Cardiac septum (tissue), 1 donor: ENCODE data around the gene FAM227B. TPM values are rescaled to one million over a fixed set of nuclear protein-coding genes. Genes with fewer than 3 reads are reported as not detected.
"Not testable (repeated sequence)": the region's sequence is repeated elsewhere in the genome, so short reads cannot be mapped to it uniquely, and the experiment has no call there.

Experiments
- DNase-seq: peaks from one replicate; pipeline ENCODE4 v3.0.0-alpha.2; 2020; ENCODE audit warnings: low spot score
- intact Hi-C: fragments of 100-400 bp; cut with DNase I; formaldehyde crosslinking; loops from one replicate; pipeline ENCODE4 v1.14.0; 2022
- long read RNA-seq: library from polyadenylated mRNA; unstranded; transcript quantifications from one replicate; pipeline ENCODE4 v2.0.0, GENCODE V29; 2021
- total RNA-seq: library from RNA; stranded (reverse); fragmentation: NEBNext Ultra II Directional; extraction: Animal tissue kit (Norgen Biotek cat#: 25700); gene quantifications from one replicate; pipeline ENCODE4 v1.2.1, GENCODE V29; 2021
- donor health status: DM: no; HTN: no; CAD: no.

FAM227B gene, protein sequence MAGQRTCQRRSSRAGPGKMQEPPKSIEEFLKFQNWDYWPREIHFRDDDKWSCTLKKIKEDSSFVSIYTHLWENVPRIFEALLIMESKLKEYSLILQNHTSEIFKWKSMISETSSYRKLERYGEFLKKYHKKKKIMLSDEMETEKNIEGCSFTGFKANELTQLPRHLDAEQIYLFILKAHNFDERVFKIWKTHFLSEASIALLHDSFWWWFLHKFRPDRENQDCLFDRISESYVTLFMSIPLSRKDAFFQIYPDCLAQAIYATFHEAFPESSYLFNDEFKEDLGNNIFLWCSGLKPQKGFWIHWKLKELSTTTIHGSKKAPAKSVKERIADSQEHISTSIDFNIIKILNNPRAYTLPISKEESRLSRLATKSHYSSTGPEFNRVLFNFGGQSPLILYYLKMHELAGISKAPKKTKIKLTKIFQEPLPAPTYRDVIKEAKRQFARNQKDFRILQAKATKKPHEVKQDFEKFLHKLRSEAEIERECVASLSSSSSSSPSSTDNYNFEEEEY
- total RNA-seq, result 11.5 TPM
- long read RNA-seq, partial matches to known transcripts, result 2 of 20 reads
- long read RNA-seq, other reads (novel, unspliced or antisense), result 18 of 20 reads

DNA sequence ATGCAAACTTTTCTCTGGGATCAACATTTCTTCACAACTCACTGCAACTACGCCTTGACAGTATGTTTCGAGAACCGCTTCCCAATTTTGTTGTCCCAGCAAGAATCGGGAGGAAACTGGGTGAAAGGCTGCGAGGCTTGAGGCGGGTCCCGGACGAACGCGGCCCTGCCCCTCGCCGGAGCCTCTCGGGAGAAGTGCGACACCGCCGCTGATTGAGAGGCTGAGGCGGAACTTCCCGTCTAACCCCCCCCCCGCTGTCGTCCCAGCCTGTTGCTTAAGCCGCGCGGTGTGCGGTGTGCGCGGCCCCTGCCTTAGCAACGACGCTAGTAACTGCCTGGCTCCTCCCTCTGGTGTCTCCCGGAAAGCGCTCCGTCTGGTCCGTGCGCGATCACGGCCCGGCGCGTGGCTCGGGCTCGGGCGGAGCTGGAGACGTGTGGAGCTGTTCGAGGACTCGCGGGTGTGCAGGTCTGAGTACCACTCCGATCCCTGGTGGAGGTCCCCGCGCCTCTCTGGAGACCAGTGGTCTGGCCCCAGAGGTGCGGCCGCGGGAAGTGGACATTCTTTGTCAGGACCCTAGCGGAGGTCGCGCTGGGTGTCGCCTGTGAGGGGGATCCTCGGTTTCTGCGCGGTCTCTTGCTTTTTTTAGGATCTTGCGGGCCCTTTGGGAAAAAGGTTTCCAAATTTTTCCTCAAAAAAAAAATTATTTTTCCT, at the start of gene FAM227B, which contains the start of gene DTWD1:
Gene FAM227B, minus strand, starts transcription at position 161 of the 711 bp plus-strand sequence. CDS start 5,647 bp downstream, outside the sequence.
Gene DTWD1, plus strand, starts transcription at position 391 of the 711 bp plus-strand sequence. CDS start 4,120 bp downstream, outside the sequence.
- intact Hi-C loops, result loop anchor here (2.0 to 5.0 kb wide), 2 partner anchors 379 to 466 kb away; partner anchors contain the start of gene COPS2
- peak; percentile 98 for DNase-seq

DNA sequence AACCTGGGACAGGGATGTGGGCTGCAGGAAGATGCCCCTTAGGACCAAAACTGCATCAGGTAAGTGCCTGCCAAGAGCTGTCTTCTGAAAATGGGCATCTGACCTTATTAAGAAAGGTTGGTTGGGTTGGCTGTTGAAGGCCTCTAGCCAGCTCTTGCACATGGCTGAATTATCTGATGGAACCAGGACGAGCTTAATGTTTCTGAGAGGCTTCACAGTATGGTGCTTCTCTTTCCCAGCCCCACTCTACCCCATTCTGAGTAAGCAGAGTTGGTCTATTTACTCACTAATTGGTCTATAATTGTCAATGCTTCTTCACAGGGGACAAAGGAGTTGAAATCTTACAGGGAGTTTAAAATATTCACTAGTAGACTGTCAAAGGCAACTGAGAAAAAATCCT, 48.7 kb upstream of the FAM227B start:
- intact Hi-C loops, result no loop called here
- no peak for DNase-seq

DNA sequence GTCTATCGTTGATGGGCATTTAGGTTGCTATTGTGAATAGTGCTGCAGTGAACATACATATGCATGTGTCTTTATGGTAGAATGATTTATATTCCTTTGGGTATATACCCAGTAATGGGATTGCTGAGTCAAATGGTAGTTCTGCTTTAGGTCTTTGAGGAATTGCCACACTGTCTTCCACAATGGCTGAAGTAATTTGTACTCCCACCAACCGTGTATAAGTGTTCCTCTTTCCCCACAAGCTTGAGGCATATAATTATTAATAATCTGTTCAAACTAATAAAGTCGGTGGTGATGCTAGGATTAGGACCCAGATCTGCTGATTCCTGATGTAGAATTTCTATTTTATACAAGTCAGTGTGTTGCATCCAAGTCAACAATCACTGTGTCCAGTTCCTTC, 45.9 kb upstream of the FAM227B start:
- intact Hi-C loops, DNase-seq: not testable (repeated sequence)

DNA sequence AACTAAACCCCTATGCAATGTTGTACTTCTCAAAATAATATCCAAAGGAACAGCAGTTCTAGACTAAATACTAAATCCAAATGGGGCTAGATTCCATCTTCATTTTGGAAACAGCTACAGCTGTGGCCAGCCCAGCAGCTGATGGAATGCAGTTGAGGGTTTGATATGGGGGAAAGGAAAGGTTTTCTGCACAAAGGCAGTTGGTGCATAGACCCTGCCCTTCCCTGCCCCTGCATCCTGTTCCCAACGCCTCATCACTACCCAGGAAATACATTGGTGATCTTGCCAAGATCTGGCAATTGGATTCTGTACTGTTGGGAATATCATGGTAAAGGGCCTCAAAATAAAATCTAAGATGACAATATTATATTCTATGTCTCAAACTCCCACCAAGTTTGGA, 44.1 kb upstream of the FAM227B start:
- DNase-seq, result no peak
- intact Hi-C loops, result no loop called here

DNA sequence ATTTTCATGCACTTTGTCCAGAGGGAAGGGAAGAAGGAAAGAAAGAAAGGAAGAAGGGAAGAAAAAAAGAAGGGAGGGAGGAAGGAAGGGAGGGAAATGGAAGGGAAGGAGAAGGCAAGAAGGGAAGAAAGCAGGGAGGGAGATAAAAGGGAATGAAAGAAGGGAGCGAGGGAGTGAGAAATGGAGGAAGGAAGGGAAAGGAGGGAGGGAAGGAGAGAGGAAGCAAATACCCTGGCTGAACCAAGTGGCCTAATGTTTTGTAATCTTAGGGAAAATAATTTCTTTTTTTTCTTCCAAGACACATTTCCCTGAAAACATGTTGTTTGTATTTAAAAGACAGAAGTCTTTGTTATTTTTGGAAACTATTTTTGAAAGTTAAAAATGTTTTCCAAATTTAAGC, 36.1 kb upstream of the FAM227B start:
- no peak for DNase-seq
- intact Hi-C loops, result no loop called here

DNA sequence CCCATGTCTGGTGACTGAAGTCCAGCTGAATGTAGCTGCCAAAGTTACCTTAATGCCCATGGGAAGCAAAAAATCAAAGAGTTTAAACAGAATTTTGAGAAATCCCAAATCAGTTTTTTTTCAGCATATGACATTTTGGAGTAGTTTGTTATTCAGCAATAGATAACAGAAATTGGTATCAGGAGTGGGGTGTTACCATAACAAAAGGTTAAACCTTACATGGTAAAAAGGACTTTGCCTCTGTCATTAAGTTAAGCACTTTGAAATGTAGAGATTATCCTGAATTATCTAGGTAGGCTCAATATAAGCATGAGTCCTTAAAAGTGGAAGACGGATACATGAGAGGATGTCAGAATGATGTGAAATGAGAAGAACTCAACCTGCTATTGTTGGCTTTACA, 32.3 kb upstream of the FAM227B start:
- intact Hi-C loops, result no loop called here
- DNase-seq, result no peak

DNA sequence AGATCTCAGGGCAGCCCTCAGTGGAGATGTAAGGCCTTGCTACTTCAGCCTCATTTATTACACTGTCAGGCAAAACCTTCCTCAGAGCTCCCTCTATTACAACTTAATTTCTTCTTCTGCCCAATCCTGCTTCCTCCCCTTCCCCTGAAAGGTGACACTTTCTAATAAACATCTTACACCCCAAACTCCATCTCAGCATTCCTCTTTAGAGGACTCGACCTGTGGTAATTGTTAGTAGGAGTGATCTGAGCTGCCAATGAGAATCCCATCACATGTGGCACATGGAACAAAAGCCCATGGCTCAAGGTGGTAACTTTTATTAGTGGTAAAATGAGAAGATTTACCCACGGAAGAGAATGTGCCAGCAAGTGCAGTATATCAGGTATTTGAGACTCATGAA, 30.1 kb upstream of the FAM227B start:
- intact Hi-C loops, result no loop called here
- DNase-seq, result no peak

DNA sequence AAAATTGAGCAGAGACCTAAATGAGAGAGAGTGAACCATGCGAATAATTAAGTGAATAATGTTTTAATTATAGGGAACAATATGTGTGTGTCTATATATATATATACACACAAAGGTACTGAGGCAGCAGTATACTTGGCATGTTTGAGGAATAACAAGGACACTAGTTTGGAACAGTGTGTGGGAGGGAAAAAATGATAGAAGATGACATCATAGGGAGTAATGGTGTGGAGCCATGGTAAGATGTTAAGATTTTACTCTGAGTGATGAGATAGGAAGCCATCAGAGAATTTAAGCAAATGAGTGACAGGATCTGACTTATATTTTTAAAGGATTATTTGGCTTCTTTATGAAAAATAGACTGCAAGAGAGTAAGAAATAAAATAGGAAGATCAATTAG, 29.4 kb upstream of the FAM227B start:
- intact Hi-C loops, result no loop called here

DNA sequence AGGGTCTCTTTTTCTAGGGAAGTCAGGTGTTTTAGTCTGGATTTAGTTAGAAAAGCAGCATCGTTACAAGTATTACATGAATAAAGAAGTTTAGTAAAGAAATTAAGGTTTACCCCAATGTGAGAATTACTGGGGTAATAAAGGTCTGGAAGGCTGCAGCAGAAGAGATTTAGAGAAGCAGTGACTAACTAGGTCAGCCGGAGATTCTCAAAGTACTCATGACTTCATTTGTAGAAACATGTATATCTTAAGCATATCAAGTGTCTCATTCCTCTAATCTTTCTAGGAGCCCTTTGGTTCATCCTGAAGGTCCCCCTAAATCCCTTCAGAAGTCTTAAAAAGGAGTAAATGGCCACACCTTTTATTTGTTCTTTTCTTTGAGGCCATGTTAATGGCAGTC, 26.3 kb upstream of the FAM227B start:
- no peak for DNase-seq
- intact Hi-C loops, result no loop called here

More for the DNA sequence above, 29.4 kb upstream of the FAM227B start:
- no peak for DNase-seq

DNA sequence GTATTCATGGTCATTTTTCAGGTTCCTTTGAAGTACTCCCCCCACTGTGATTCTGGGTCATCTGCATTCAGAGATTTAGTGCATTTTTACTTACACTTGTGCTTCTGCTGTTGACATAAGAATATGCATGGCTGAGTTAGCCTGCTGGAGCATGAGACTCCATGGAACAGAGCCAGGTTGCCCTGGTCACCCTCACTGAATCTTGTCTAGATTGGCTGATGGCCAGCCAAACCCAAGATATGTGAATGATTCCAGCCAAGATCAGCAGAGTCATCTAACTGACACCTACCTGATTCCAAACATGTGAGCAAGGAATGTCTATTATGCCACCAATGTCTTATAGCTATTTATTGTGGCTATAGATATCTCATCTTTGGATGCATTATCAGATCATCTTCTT, 25.3 kb upstream of the FAM227B start:
- no peak for DNase-seq
- intact Hi-C loops, result no loop called here

DNA sequence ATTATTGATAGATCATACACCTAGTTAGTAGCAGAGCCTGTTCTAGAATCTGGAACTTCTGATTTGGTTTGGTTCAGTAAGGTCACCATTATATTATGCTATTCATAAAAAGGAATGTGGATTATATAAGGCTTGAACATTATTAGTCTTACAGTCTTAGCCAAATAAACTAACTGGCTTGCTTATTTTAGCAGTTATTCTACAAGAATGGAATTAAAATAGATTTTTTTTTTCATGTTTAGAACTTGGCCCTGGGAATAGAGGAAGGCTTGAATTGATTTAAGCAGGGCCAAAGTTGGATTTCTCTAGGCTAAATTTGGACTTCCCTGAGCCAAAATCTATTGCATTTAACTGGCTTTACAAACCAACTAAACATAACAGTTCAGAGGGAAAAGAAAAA, 24.7 kb upstream of the FAM227B start:
- DNase-seq, result no peak
- intact Hi-C loops, result no loop called here

DNA sequence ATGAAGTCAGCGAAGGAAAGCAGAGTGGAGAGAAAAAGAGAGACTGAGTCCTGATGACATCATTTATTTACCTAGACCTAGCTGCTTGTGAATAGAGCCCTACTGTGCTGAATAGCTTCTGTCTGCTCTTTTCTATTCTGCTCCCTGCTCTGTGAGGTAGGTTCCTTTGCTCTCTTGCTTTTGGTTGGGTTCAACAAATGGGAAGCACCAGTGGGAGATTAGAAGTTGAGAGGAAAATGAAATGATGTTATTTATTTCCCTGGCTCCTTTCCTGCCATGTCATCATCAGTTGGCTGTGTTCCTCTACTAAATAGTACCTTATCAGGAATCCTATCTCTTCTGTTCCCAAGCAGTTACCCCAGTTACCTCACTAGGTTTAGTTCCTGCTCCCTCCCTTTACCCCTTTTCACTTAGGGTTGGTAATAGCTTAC, 23.8 kb upstream of the FAM227B start:
- intact Hi-C loops, result no loop called here
- DNase-seq, result no peak

DNA sequence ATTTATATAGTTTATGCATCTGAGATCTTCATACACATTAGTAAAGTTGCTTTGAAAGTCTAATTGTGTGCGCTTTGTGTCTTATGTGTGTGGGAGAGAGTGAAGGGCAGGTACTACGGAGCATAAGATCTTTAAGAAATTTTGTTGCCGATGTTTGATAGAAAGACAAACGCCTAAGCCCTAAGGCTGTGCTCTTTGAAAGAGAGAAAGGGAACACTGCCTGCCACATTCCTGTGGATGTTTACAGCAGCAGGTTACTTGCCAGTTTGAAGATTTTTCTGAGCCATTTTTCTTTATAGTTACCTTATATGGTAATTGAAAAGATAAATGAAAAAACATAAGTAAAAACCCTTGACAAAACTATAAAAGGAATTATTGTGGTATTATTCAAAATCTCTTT, 17.2 kb upstream of the FAM227B start:
- intact Hi-C loops, result no loop called here
- DNase-seq, result no peak

DNA sequence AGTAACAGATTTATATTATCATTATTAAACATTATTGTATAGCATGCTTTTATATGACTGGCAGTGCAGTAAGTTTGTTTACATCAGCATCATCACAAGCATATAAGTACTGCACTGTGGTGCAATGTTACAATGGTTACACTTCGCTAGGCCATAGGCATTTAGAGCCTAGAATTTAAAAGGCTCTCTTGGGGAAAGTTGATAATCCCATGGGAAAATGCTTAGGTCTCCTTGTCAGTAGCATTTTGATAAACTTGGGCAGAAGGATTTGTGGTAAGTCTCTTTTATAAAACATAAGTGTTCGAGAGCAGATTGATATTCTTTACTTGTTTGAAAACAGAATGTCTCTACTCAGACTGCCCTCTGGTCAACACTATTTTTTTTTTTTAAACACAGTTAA, 7.8 kb upstream of the FAM227B start:
- intact Hi-C loops, result no loop called here
- no peak for DNase-seq

DNA sequence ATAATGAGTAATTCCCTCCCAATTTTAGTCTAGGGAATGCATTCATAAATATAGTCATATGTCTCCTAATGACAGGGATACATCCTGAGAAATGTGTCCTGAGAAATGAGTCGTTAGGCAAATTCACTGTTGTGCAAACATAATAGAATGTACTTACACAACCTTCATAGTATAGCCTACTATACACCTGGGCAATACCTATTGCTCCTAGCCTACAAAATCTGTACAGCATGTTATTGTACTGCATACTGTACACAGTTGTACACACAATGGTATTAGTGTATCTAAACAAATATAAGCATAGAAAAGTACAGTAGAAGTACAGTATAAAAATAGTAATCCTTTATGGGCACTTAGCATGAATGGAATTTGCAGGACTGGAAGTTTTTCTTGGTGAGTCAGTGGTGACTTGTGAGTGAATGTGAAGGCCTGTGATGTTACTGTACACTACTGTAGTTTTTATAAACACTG, 6.8 kb upstream of the FAM227B start:
- no peak for DNase-seq
- intact Hi-C loops, result no loop called here

DNA sequence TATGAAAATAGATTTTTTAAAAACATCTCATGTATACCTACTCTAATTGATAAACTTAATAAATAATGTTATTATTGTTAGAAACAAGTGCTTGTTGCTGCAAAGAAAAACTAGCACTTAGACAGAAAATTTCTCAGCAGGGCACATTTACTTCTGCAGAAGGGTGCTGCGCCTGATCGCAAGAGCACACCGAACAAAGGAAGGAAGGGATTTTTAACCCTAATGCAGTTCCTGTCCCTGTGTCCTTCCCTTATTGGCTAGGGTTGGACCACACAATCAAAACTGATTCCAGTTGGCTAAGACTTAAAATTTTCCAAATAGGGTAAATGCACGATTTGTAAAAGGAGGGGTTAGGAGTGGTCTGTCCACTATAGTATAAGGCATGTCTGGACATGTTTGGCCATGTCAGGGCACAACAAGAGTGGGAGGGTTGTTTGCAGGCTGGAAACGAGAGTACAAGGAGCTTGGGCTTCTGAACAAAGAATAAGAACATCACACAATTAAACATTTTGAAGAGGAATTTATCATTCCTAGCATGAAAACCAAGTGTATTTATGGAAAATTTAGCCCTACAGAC, 4.9 kb upstream of the FAM227B start:
- intact Hi-C loops, result no loop called here
- DNase-seq, result no peak

DNA sequence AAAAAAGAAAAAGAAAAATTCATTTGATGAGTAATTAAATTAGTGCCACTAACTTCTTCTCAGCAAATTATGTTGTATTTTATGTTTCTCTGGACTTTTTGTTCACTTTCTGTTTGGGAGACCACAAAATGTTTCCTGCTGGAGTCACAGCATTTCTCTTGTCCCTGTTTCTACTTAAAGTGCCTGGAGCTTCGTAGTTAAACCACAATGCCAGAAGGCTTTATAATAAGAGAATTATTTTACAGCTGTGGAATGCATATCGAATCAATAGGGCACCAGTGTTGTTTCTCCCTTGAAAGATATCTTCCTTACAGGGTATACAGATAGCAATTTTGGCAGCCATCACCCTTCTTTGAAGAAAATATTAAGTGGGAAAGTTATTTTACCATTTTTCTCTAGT, 3.4 kb upstream of the FAM227B start:
- intact Hi-C loops, result loop anchor here (5.0 kb wide), 1 partner anchor 382 kb away; no protein-coding TSS in a partner anchor
- DNase-seq, result no peak

DNA sequence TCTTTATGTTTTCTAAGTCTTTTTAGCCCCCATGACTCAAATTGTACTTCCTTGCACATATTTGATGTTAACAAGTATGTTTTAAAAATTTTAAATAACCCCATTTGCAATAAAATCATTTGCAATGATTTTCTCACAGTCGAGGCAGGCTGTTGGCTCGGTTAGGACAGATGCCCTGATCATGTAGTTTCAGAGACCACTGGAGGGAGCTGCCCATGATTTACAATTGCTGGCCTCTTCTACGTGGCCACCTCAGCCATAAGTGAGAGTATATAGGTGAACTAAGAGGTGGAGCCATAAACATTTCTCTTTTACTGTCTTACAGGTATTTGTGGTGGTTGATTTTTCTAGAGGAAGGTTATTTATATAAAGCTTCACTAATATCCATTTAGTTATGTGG, 1.9 kb upstream of the FAM227B start:
- DNase-seq, result no peak
- intact Hi-C loops, result loop anchor here (5.0 kb wide), 1 partner anchor 380 kb away; no protein-coding TSS in a partner anchor

DNA sequence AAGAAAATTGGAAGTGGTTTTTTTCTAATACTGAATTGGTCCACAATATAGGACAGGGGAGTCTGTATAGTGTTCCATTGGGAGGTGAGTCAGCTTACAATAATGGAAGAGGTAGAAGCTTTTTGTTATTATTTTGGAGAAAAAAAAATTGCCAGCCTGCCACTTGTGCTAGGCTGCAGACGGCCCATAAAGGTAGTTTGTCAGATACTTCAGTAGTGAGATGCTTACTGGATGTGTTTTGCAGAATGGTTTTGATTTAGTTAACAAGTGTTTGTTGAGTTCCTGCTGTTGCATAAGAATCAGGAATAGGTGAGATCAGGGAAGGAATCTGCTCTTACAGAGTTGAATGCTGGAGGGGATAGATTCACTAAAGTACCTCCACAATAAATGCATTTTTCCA, 1.3 kb upstream of the FAM227B start:
- no peak for DNase-seq
- intact Hi-C loops, result loop anchor here (2.0 to 5.0 kb wide), 2 partner anchors 380 to 467 kb away; partner anchors contain the start of gene COPS2

DNA sequence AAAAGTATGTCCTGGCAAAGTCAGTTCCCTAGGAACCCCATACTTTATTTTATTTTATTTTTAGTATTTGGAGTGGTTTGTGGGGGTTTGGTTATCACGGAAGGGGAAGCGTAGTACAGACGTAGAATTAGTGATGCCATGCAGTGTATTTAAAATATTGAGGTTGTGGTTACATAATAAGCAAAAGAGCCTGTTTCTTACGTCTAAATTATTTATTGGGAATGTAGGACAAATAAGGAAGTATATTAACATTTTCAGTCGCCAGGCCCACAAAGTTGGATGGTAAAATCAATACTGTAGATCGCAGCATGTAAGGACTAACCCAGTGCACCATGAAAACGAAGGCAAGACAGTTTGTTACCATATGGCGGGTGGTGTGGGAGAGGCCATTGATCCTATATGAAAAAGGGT, 788 bp upstream of the FAM227B start:
- DNase-seq, result no peak
- intact Hi-C loops, result loop anchor here (2.0 to 5.0 kb wide), 2 partner anchors 379 to 467 kb away; partner anchors contain the start of gene COPS2
